Cardiac septum (tissue), 1 donor: ENCODE results near the gene MORN3. TPM values are rescaled to one million over a fixed set of nuclear protein-coding genes. Genes with fewer than 3 reads are reported as not detected.
"Not testable (repeated sequence)": the region's sequence is repeated elsewhere in the genome, so short reads cannot be mapped to it uniquely, and the experiment has no call there.

Source experiments
- DNase-seq: peaks from one replicate; pipeline ENCODE4 v3.0.0-alpha.2; 2020; ENCODE audit warnings: low spot score
- intact Hi-C: fragments of 100-400 bp; cut with DNase I; formaldehyde crosslinking; loops from one replicate; pipeline ENCODE4 v1.14.0; 2022
- long read RNA-seq: library from polyadenylated mRNA; unstranded; transcript quantifications from one replicate; pipeline ENCODE4 v2.0.0, GENCODE V29; 2021
- total RNA-seq: library from RNA; stranded (reverse); fragmentation: NEBNext Ultra II Directional; extraction: Animal tissue kit (Norgen Biotek cat#: 25700); gene quantifications from one replicate; pipeline ENCODE4 v1.2.1, GENCODE V29; 2021
- donor health status: DM: no; HTN: no; CAD: no.

Gene MORN3
- total RNA-seq = 0.08 TPM
- long read RNA-seq = 0 reads

GRCh38 chr12:121669521-121669900, at the start of gene MORN3:
TSS of gene MORN3 (minus strand) at chr12:121669654. CDS start at chr12:121669483, 171 bp downstream.
- intact Hi-C loops = loop anchor here (5.0 kb wide), 1 partner anchor 117 kb away; no protein-coding TSS in a partner anchor

GRCh38 chr12:121718653-121719239, 49.3 kb upstream of the MORN3 start:
- no peak for DNase-seq
- intact Hi-C loops = no loop called here

More at GRCh38 chr12:121669521-121669900, at the start of gene MORN3:
- no peak for DNase-seq

- intact Hi-C loops = no loop called here
- no peak for DNase-seq
These were observed 47.7 kb upstream of the MORN3 start for GRCh38 chr12:121717041-121717699.

GRCh38 chr12:121715862-121716435, 46.5 kb upstream of the MORN3 start:
- DNase-seq = no peak
- intact Hi-C loops = no loop called here

- DNase-seq, intact Hi-C loops: not testable (repeated sequence)
These were observed 45.6 kb upstream of the MORN3 start for GRCh38 chr12:121715055-121715454.

- no peak for DNase-seq
- intact Hi-C loops = loop anchor here (5.0 kb wide), 1 partner anchor 39 kb away; no protein-coding TSS in a partner anchor
These were observed 44.3 kb upstream of the MORN3 start for GRCh38 chr12:121713793-121714192.

- intact Hi-C loops = loop anchor here (5.0 kb wide), 1 partner anchor 39 kb away; no protein-coding TSS in a partner anchor
- no peak for DNase-seq
These were observed 43.9 kb upstream of the MORN3 start for GRCh38 chr12:121713257-121713777.

GRCh38 chr12:121712461-121713256, 43.2 kb upstream of the MORN3 start, which contains the start of gene TMEM120B:
TSS of gene TMEM120B (plus strand) at chr12:121712752. CDS start at chr12:121712896, 144 bp downstream.
- intact Hi-C loops = loop anchor here (5.0 kb wide), 1 partner anchor 40 kb away; no protein-coding TSS in a partner anchor
- DNase-seq = peak; percentile 96

- no peak for DNase-seq
- intact Hi-C loops = loop anchor here (5.0 kb wide), 1 partner anchor 40 kb away; no protein-coding TSS in a partner anchor
These were observed 42.7 kb upstream of the MORN3 start for GRCh38 chr12:121712190-121712460.

- intact Hi-C loops = loop anchor here (5.0 kb wide), 1 partner anchor 41 kb away; no protein-coding TSS in a partner anchor
These were observed 42.1 kb upstream of the MORN3 start for GRCh38 chr12:121711361-121712189.

GRCh38 chr12:121709478-121709961, 40.1 kb upstream of the MORN3 start:
- intact Hi-C loops = no loop called here
- no peak for DNase-seq

More at GRCh38 chr12:121711361-121712189, 42.1 kb upstream of the MORN3 start:
- no peak for DNase-seq

- intact Hi-C loops, DNase-seq: not testable (repeated sequence)
These were observed 39.6 kb upstream of the MORN3 start for GRCh38 chr12:121709064-121709424.

GRCh38 chr12:121708313-121709063, 39.0 kb upstream of the MORN3 start:
- DNase-seq = no peak
- intact Hi-C loops = no loop called here

- DNase-seq = no peak
- intact Hi-C loops = no loop called here
These were observed 36.1 kb upstream of the MORN3 start for GRCh38 chr12:121705514-121705913.

GRCh38 chr12:121702944-121703343, 33.5 kb upstream of the MORN3 start:
- intact Hi-C loops = no loop called here
- DNase-seq = no peak

- DNase-seq = no peak
- intact Hi-C loops = no loop called here
These were observed 32.3 kb upstream of the MORN3 start for GRCh38 chr12:121701667-121702277.

- DNase-seq = not testable (repeated sequence)
- intact Hi-C loops = loop anchor here (1.0 to 5.0 kb wide), 3 partner anchors 75 to 189 kb away; partner anchors contain the start of gene PSMD9
These were observed 28.4 kb upstream of the MORN3 start for GRCh38 chr12:121697861-121698260.
